HepG2 (cell line): ENCODE measurements around the gene RAB34. TPM values are rescaled to one million over a fixed set of nuclear protein-coding genes. Genes with fewer than 3 reads are reported as not detected.

Experiments
- ARNTL ChIP-seq: sonication (generic); formaldehyde crosslinking; IDR thresholded peaks from 2 replicates; pipeline ENCODE4 v1.4.0; 2020; ENCODE audit warnings: mild to moderate bottlenecking, missing genetic modification reagents
- BATF2 ChIP-seq: sonication (generic); formaldehyde crosslinking; IDR thresholded peaks from 2 replicates; pipeline ENCODE4 v1.8.0; 2022; ENCODE audit warnings: mild to moderate bottlenecking, missing genetic modification reagents, moderate library complexity
- GABPB1 ChIP-seq: IDR thresholded peaks from 2 replicates; pipeline ENCODE4 v1.6.1; 2016; ENCODE audit warnings: mild to moderate bottlenecking, missing genetic modification reagents, moderate library complexity, missing compliant biosample characterization
- GLI4 ChIP-seq: sonication (generic); formaldehyde crosslinking; IDR thresholded peaks from 2 replicates; pipeline ENCODE4 v1.5.1; 2020; ENCODE audit warnings: missing genetic modification reagents, mild to moderate bottlenecking, moderate library complexity, borderline replicate concordance
- HDAC1 ChIP-seq: sonication (generic); formaldehyde crosslinking; IDR thresholded peaks from 2 replicates; pipeline ENCODE4 v1.5.1; 2020; ENCODE audit warnings: mild to moderate bottlenecking, missing genetic modification reagents
- HDAC2 ChIP-seq: sonication (generic); formaldehyde crosslinking; IDR thresholded peaks from 2 replicates; pipeline ENCODE4 v1.4.0; 2020; ENCODE audit warnings: missing genetic modification reagents
- HNF4G ChIP-seq, 2 experiments: sonication (generic) in 1 of 2; formaldehyde crosslinking in 1 of 2; IDR thresholded peaks; 2 replicates each; pipeline versions ENCODE4 v1.4.0 to v1.6.1; 2011 to 2020; ENCODE audit warnings: borderline replicate concordance in 2 of 2, low read depth in 2 of 2, mild to moderate bottlenecking in 2 of 2, low read length in 1 of 2, missing genetic modification reagents in 1 of 2, moderate library complexity in 1 of 2
- HNRNPLL ChIP-seq: fragments of 200-400 bp; formaldehyde crosslinking; IDR thresholded peaks from 2 replicates; pipeline ENCODE4 v1.6.1; 2017; ENCODE audit warnings: mild to moderate bottlenecking, low read depth, low read length; ENCODE audit not compliant: poor library complexity, severe bottlenecking
- IRF1 ChIP-seq: sonication (generic); formaldehyde crosslinking; IDR thresholded peaks from 2 replicates; pipeline ENCODE4 v1.4.0; 2020; ENCODE audit warnings: low read depth, mild to moderate bottlenecking, missing genetic modification reagents
- NR2C2 ChIP-seq: sonication (generic); formaldehyde crosslinking; IDR thresholded peaks from 2 replicates; pipeline ENCODE4 v1.4.0; 2020; ENCODE audit warnings: missing genetic modification reagents, mild to moderate bottlenecking, moderate library complexity, borderline replicate concordance
- RBAK ChIP-seq: sonication (generic); formaldehyde crosslinking; IDR thresholded peaks from 2 replicates; pipeline ENCODE4 v1.5.1; 2020; ENCODE audit warnings: mild to moderate bottlenecking, missing genetic modification reagents
- SP5 ChIP-seq: IDR thresholded peaks from 2 replicates; pipeline ENCODE4 v1.6.1; 2016; ENCODE audit warnings: low read depth, borderline replicate concordance
- SPEN ChIP-seq: sonication (generic); formaldehyde crosslinking; IDR thresholded peaks from 2 replicates; pipeline ENCODE4 v1.5.1; 2020; ENCODE audit warnings: low read depth, mild to moderate bottlenecking, missing genetic modification reagents
- THAP11 ChIP-seq: IDR thresholded peaks from 2 replicates; pipeline ENCODE4 v1.6.1; 2016; ENCODE audit warnings: missing biosample characterization, missing genetic modification reagents
- ZNF580 ChIP-seq: IDR thresholded peaks from 2 replicates; pipeline ENCODE4 v1.6.1; 2016; ENCODE audit warnings: low read depth, borderline replicate concordance
- ZNF746 ChIP-seq: sonication (generic); formaldehyde crosslinking; IDR thresholded peaks from 2 replicates; pipeline ENCODE4 v1.8.0; 2022; ENCODE audit warnings: mild to moderate bottlenecking, missing genetic modification reagents
- ZNF775 ChIP-seq: sonication (generic); formaldehyde crosslinking; IDR thresholded peaks from 2 replicates; pipeline ENCODE4 v1.4.0; 2020; ENCODE audit warnings: missing genetic modification reagents, mild to moderate bottlenecking, moderate library complexity, borderline replicate concordance
- ZNF781 ChIP-seq: sonication (generic); formaldehyde crosslinking; IDR thresholded peaks from 2 replicates; pipeline ENCODE4 v1.5.1; 2020; ENCODE audit warnings: borderline replicate concordance, mild to moderate bottlenecking, missing genetic modification reagents; ENCODE audit errors: not compliant biosample characterization
- ZSCAN12 ChIP-seq: sonication (generic); formaldehyde crosslinking; IDR thresholded peaks from 2 replicates; pipeline ENCODE4 v1.9.0; 2021; ENCODE audit warnings: mild to moderate bottlenecking, missing genetic modification reagents
- ZSCAN25 ChIP-seq: sonication (generic); formaldehyde crosslinking; IDR thresholded peaks from 2 replicates; pipeline ENCODE4 v1.8.0; 2022; ENCODE audit warnings: mild to moderate bottlenecking, missing genetic modification reagents
- ZSCAN5A ChIP-seq: sonication (generic); formaldehyde crosslinking; IDR thresholded peaks from 2 replicates; pipeline ENCODE4 v1.8.0; 2022; ENCODE audit warnings: mild to moderate bottlenecking, missing genetic modification reagents, borderline replicate concordance
- polyA plus RNA-seq, 8 experiments: library from polyadenylated mRNA; depleted of rRNA in 3 of 8; stranded (reverse) in 7 of 8; unstranded in 1 of 8; fragments of >200 nt; fragmentation: Illumina TruSeq in 4 of 8; extraction: Trizol in 4 of 8; gene quantifications; 2 replicates each; pipeline versions ENCODE4 v1.2.1 to v1.2.3, GENCODE V29; 2011 to 2016; ENCODE audit warnings: low read depth in 4 of 8, missing spikeins in 1 of 8, mixed read lengths in 1 of 8; ENCODE audit not compliant: insufficient read depth in 1 of 8
- total RNA-seq, 5 experiments: library from RNA; depleted of rRNA; stranded (reverse); fragments of >200 nt; fragmentation: Illumina TruSeq; extraction: Trizol; gene quantifications; 2 replicates each; pipeline ENCODE4 v1.2.3, GENCODE V29; 2016; ENCODE audit warnings: low read depth in 1 of 5

The RAB34 gene
- total and polyA plus RNA-seq, 2 of the 13 experiments (the other 11 are each of a cell fraction or from before 2014, with no cell fraction given): 0.49 TPM; not detected in 1

- TF ChIP-seq HDAC1 (CRISPR knock-in tag): peak; percentile 56
- TF ChIP-seq SP5 (CRISPR knock-in tag): no peak; the same call in 1 of the 2 replicates
- TF ChIP-seq THAP11: peak; percentile 23; the same call in 1 of the 2 replicates
- TF ChIP-seq ZSCAN5A: no peak
- TF ChIP-seq ZNF580: 0 out of 2 replicates have a peak, but pooled peaks have one; percentile 15
- peak; percentile 23 for TF ChIP-seq ZNF781
- TF ChIP-seq ZNF746: peak; percentile 30; the same call in 1 of the 2 replicates
- TF ChIP-seq ZSCAN12: no peak
- TF ChIP-seq ARNTL (CRISPR knock-in tag): peak; percentile 46; the same call in 1 of the 2 replicates
- peak; percentile 87 for TF ChIP-seq HNF4G (IDR thresholded peaks at IDR 0.05; ENCODE audit: borderline replicate concordance, low read depth, low read length)
- no peak; the same call in 1 of the 2 replicates for TF ChIP-seq HNF4G (CRISPR knock-in tag; IDR thresholded peaks at IDR 0.05; ENCODE audit: borderline replicate concordance, low read depth)
- TF ChIP-seq GABPB1 (CRISPR knock-in tag): peak; percentile 53
- TF ChIP-seq SPEN: peak; percentile 47; the same call in 1 of the 2 replicates
- TF ChIP-seq ZSCAN25 (CRISPR knock-in tag): peak; percentile 50; the same call in 1 of the 2 replicates
- no peak for TF ChIP-seq RBAK (CRISPR knock-in tag)
- no peak for TF ChIP-seq ZNF775 (CRISPR knock-in tag)
- TF ChIP-seq NR2C2 (CRISPR knock-in tag): peak; percentile 77
- TF ChIP-seq GLI4 (CRISPR knock-in tag): 0 out of 2 replicates have a peak, but pooled peaks have one; percentile 22
- peak; percentile 6 for TF ChIP-seq HNRNPLL
- no peak for TF ChIP-seq IRF1 (CRISPR knock-in tag)
- peak; percentile 64; the same call in 1 of the 2 replicates for TF ChIP-seq HDAC2
- TF ChIP-seq BATF2 (CRISPR knock-in tag): 0 out of 2 replicates have a peak, but pooled peaks have one; percentile 51
Measured at GRCh38 chr17:28744104-28744971, 26.7 kb upstream of the RAB34 start (continued).
